Measurements from ENCODE around the gene LMBR1L. TPM values are rescaled to one million over a fixed set of nuclear protein-coding genes. Genes with fewer than 3 reads are reported as not detected.

Gene LMBR1L
- polyA plus RNA-seq, 3 donors: 22.0 to 104 (median 25.9) TPM

DNA sequence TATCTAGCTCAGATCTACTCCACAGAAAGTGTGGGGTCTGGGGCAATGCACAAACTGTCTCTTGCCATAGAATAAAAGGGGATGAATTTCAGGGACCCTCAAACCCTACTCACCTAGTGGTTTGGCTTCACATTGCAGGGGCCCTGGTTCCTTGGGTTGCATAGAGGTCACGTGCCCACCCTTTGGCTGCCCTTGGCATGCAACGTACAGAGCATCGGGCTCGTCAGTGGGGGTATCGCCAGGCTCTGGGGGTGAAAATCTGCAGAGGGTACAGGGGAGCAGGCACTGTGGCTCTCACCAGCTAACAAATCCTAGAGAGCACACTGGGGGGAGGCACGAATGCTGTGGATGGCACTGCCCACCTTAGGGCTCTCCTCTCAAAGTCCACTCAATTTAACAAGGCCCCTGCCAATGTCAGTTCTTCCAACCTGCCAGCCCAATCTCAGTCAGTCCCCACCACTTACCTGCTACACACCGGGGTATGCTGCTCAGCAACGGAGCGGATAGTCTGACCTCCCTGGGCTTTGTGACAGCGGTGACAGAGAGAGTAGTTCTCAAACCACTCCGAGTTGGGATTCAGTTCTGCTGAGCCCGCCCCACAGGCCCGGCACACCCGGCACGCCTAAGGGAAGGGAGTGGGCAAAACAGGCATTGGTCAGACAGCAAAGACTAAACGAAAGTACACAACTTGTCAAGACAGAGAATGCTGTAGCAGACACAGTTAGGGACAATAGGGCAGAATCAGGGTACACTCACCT lies 58.0 kb downstream of the LMBR1L start:
- TF ChIP-seq, protein P1, sequence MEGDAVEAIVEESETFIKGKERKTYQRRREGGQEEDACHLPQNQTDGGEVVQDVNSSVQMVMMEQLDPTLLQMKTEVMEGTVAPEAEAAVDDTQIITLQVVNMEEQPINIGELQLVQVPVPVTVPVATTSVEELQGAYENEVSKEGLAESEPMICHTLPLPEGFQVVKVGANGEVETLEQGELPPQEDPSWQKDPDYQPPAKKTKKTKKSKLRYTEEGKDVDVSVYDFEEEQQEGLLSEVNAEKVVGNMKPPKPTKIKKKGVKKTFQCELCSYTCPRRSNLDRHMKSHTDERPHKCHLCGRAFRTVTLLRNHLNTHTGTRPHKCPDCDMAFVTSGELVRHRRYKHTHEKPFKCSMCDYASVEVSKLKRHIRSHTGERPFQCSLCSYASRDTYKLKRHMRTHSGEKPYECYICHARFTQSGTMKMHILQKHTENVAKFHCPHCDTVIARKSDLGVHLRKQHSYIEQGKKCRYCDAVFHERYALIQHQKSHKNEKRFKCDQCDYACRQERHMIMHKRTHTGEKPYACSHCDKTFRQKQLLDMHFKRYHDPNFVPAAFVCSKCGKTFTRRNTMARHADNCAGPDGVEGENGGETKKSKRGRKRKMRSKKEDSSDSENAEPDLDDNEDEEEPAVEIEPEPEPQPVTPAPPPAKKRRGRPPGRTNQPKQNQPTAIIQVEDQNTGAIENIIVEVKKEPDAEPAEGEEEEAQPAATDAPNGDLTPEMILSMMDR (IDR thresholded peaks at IDR 0.05): no peak
- Histone ChIP-seq H3K27me3 (ENCODE audit: control insufficient read depth in 2 of 2, insufficient read depth in 2 of 2, low read length in 2 of 2) (no peaks in the 10 kb centered on the region), H3K4me1 (ENCODE audit: control insufficient read depth in 1 of 2, insufficient read depth in 2 of 2, low read length in 2 of 2) (peaks cover 23 to 24% of the 10 kb centered on the region in 2 donors), H3K9me3 (replicated peaks in 1 of 2; ENCODE audit: control insufficient read depth in 1 of 2, insufficient read depth in 1 of 2, low read length in 2 of 2) (no peaks in the 10 kb centered on the region), H3K4me2 (replicated peaks; ENCODE audit: extremely low read depth, low read length, poor library complexity, severe bottlenecking) (no peak overlapping the region), H3K9ac (ENCODE audit: insufficient read depth, low read length, poor library complexity, severe bottlenecking) (no peak overlapping the region), H2AFZ (ENCODE audit: insufficient read depth, low read depth, low read length, poor library complexity, severe bottlenecking) (no peak overlapping the region), H3K79me2 (ENCODE audit: insufficient read depth, low read length) (peaks cover 77% of the 10 kb centered on the region), H3K36me3 (replicated peaks in 1 of 2; ENCODE audit: control insufficient read depth in 1 of 2, insufficient read depth in 2 of 2, low read length in 2 of 2) (peaks cover 73 to 78% of the 10 kb centered on the region in 2 donors), H4K20me1 (ENCODE audit: insufficient read depth, low read length) (peaks cover 97% of the 10 kb centered on the region), H3K27ac (ENCODE audit: low read depth in 1 of 2, low read length in 2 of 2) (no peak overlapping the region), H3K4me3 (replicated peaks in 1 of 3; ENCODE audit: low read depth in 2 of 3, low read length in 3 of 3) (no peak overlapping the region)
- intact Hi-C loops (cut with micrococcal nuclease): no loop called here
- H3K9me3 Mint-ChIP-seq: no peaks in the 10 kb centered on the region
- DNase-seq: no peak
- H3K27ac Mint-ChIP-seq: peak overlapping the region in 3 of 7 donors; percentile 53 to 78 (median 68)
- 94% methylated on average over 10 of the region's 16 CpGs for WGBS (ENCODE audit: insufficient coverage)
- H3K4me3 Mint-ChIP-seq: no peak overlapping the region
- H3K27me3 Mint-ChIP-seq (ENCODE audit: low read depth in 3 of 3): peaks cover 0 to 3% (median 0%) of the 10 kb centered on the region in 3 donors
- H3K36me3 Mint-ChIP-seq: peaks cover 74 to 86% of the 10 kb centered on the region in 2 donors
- peaks cover 30% of the 10 kb centered on the region for H3K4me1 Mint-ChIP-seq

DNA sequence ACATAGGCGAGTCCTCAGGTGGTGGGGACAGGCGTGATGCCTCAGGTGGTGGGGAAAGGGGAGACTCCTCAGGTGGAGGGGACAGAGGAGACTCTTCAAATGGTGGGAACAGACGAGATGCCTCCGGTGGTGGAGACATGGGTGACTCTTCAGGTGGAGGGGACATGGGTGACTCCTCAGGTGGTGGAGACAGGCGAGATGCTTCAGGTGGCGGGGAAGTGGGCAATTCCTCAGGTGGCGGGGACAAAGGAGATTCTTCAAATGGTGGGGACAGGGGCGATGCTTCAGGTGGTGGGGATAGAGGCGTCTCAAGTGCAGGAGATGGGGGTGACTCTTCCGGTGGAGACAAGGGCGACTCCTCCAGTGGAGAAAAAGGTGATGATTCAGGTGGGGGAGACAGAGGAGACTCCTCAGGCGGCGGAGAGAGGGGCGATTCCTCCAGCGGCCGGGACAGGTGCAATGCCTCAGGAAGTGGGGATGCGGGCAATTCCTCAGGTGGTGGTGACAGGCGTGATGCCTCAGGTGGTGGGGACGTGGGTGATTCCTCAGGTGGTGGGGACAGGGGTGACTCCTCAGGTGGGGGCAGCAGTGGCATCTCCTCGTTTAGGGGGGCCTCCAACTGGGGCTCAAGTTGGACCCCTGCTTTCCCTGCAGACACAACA lies 58.7 kb downstream of the LMBR1L start:
- H3K9me3 ChIP-seq (replicated peaks in 1 of 2; ENCODE audit: control insufficient read depth in 1 of 2, insufficient read depth in 1 of 2, low read length in 2 of 2): no peaks in the 10 kb centered on the region
- H3K4me1 Mint-ChIP-seq: peaks cover 23% of the 10 kb centered on the region
- over 99% methylated on average over 18 of the region's 20 CpGs for WGBS (ENCODE audit: insufficient coverage)
- H3K4me3 Mint-ChIP-seq: no peak overlapping the region
- peaks cover 0 to 3% (median 0%) of the 10 kb centered on the region in 3 donors for H3K27me3 Mint-ChIP-seq (ENCODE audit: low read depth in 3 of 3)
- peaks cover 80 to 89% of the 10 kb centered on the region in 2 donors for H3K36me3 Mint-ChIP-seq
- H3K27me3 ChIP-seq (ENCODE audit: control insufficient read depth in 2 of 2, insufficient read depth in 2 of 2, low read length in 2 of 2): no peaks in the 10 kb centered on the region
- no peak overlapping the region for H3K27ac ChIP-seq (ENCODE audit: low read depth in 1 of 2, low read length in 2 of 2)
- H3K79me2 ChIP-seq (ENCODE audit: insufficient read depth, low read length): peaks cover 69% of the 10 kb centered on the region
- peaks cover 98% of the 10 kb centered on the region for H4K20me1 ChIP-seq (ENCODE audit: insufficient read depth, low read length)
- H3K36me3 ChIP-seq (replicated peaks in 1 of 2; ENCODE audit: control insufficient read depth in 1 of 2, insufficient read depth in 2 of 2, low read length in 2 of 2): peaks cover 80 to 85% of the 10 kb centered on the region in 2 donors
- no peak overlapping the region for H2AFZ ChIP-seq (ENCODE audit: insufficient read depth, low read depth, low read length, poor library complexity, severe bottlenecking)
- TF ChIP-seq, protein P1 (IDR thresholded peaks at IDR 0.05): no peak
- intact Hi-C loops (cut with micrococcal nuclease): no loop called here
- no peak overlapping the region for H3K9ac ChIP-seq (ENCODE audit: insufficient read depth, low read length, poor library complexity, severe bottlenecking)
- H3K9me3 Mint-ChIP-seq: no peaks in the 10 kb centered on the region
- peaks cover 16 to 17% of the 10 kb centered on the region in 2 donors for H3K4me1 ChIP-seq (ENCODE audit: control insufficient read depth in 1 of 2, insufficient read depth in 2 of 2, low read length in 2 of 2)
- no peak overlapping the region for H3K4me2 ChIP-seq (replicated peaks; ENCODE audit: extremely low read depth, low read length, poor library complexity, severe bottlenecking)
- peak overlapping the region in 2 of 7 donors; percentile 0 to 68 for H3K27ac Mint-ChIP-seq
- H3K4me3 ChIP-seq (replicated peaks in 1 of 3; ENCODE audit: low read depth in 2 of 3, low read length in 3 of 3): no peak overlapping the region
- no peak for DNase-seq
